Stimulated activated CD8-positive, alpha-beta memory T cell treated with anti-CD3 and anti-CD28 coated beads, Interleukin-4, amount 100 ng/mL, for 1 hour (primary cell): ENCODE data around the gene MICAL2.

ENCODE experiments used
- DNase-seq, 2 donors: peaks; one replicate each; pipeline ENCODE4 v3.0.0-alpha.2; 2020; ENCODE audit warnings: low read depth in 2 of 2, low spot score in 1 of 2

Gene MICAL2

GRCh38 chr11:12166299-12167060, 56.1 kb downstream of the MICAL2 start:
- DNase-seq: no peak

GRCh38 chr11:12167061-12168000, 56.9 kb downstream of the MICAL2 start:
- no peak for DNase-seq

GRCh38 chr11:12168114-12168513, 57.7 kb downstream of the MICAL2 start:
- DNase-seq: no peak

- DNase-seq: no peak
Observed at GRCh38 chr11:12169822-12170221, 59.4 kb downstream of the MICAL2 start.

GRCh38 chr11:12170501-12170900, 60.1 kb downstream of the MICAL2 start:
- DNase-seq: no peak

- no peak for DNase-seq
Observed at GRCh38 chr11:12170984-12171383, 60.6 kb downstream of the MICAL2 start.

- no peak for DNase-seq
Observed at GRCh38 chr11:12171921-12172320, 61.5 kb downstream of the MICAL2 start.

- no peak for DNase-seq
Observed at GRCh38 chr11:12172493-12173013, 62.2 kb downstream of the MICAL2 start.

GRCh38 chr11:12173111-12173510, 62.7 kb downstream of the MICAL2 start:
- DNase-seq: no peak

GRCh38 chr11:12174128-12174476, 63.7 kb downstream of the MICAL2 start:
- DNase-seq: no peak

- no peak for DNase-seq
Observed at GRCh38 chr11:12174477-12175143, 64.2 kb downstream of the MICAL2 start.

GRCh38 chr11:12175694-12176241, 65.4 kb downstream of the MICAL2 start:
- DNase-seq: no peak

- DNase-seq: no peak
Observed at GRCh38 chr11:12176410-12176809, 66.0 kb downstream of the MICAL2 start.

- DNase-seq: no peak
Observed at GRCh38 chr11:12177739-12178338, 67.4 kb downstream of the MICAL2 start.

GRCh38 chr11:12179019-12179418, 68.6 kb downstream of the MICAL2 start:
- no peak for DNase-seq

GRCh38 chr11:12179531-12179930, 69.1 kb downstream of the MICAL2 start:
- DNase-seq: no peak

- no peak for DNase-seq
Observed at GRCh38 chr11:12180257-12181205, 70.1 kb downstream of the MICAL2 start.

GRCh38 chr11:12182302-12182675, 71.9 kb downstream of the MICAL2 start:
- DNase-seq: no peak

GRCh38 chr11:12182676-12183541, 72.5 kb downstream of the MICAL2 start:
- DNase-seq: no peak
